ENCODE data around the gene DIDO1.
"Not testable (repeated sequence)": the region's sequence is repeated elsewhere in the genome, so short reads cannot be mapped to it uniquely, and the experiment has no call there.

The DIDO1 gene

DNA sequence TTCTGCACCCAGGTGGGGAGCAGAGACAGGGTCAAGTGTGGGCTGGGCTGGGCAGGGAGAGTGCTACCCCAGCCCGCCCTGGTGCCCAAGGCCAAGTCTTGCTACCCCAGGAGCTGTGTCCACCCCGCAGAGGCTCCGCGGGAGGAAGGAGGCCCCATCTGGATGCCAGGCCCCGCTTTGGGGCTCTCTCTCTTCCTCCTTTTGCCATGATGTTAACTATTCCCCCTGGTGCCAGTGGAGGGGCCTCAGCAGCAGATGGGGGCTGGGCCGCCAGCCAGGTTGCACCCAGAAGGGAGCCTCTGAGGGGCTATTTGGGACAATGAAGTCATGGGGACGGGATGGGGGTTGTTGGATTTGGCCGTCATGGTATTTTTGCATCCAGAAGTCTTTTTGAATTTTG is 35.5 kb upstream of the DIDO1 start:
- 94% methylated on average over 8 of the region's 8 CpGs for WGBS
- Histone ChIP-seq H3K27me3 (ENCODE audit: insufficient read depth, low read length) (no peaks in the 10 kb centered on the region), H3K4me1 (ENCODE audit: insufficient read depth, low read length) (no peaks in the 10 kb centered on the region), H3K27ac (ENCODE audit: low read depth, low read length) (no peak overlapping the region), H3K4me3 (ENCODE audit: low read length) (no peak overlapping the region), H3K36me3 (ENCODE audit: insufficient read depth, low read length) (peaks cover 21% of the 10 kb centered on the region), H3K9me3 (ENCODE audit: insufficient read depth, low read depth, low read length) (no peaks in the 10 kb centered on the region), H3K9ac (ENCODE audit: low read depth, low read length) (no peak overlapping the region)

DNA sequence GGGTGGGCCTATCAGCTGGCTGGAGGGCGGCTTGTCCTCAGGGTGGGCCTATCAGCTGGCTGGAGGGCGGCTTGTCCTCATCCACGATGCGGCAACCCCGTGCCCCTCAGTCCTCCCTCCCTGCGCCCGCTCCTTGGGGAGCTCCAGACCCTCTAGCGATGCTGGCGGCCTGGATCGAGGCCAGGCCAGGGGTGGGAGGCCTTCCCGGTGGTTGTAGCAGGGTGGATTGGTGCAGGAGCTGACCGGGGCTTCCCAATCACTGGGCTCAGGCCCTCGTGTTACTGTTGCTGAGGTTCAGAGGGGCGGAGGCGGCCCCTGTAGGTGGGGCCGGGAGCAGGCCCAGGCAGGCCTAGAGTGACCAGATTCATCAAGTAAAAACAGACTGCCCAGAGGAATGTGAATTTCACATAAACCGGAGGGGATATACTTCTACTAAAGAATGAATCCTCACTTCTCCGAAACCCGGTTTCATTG is 35.0 kb upstream of the DIDO1 start:
- peaks cover 21% of the 10 kb centered on the region for H3K36me3 ChIP-seq (ENCODE audit: insufficient read depth, low read length)
- no peak overlapping the region for H3K4me3 ChIP-seq (ENCODE audit: low read length)
- H3K9ac ChIP-seq (ENCODE audit: low read depth, low read length) = no peak overlapping the region; the same call in 1 of the 2 replicates
- no peaks in the 10 kb centered on the region for H3K27me3 ChIP-seq (ENCODE audit: insufficient read depth, low read length)
- no peaks in the 10 kb centered on the region for H3K4me1 ChIP-seq (ENCODE audit: insufficient read depth, low read length)
- no peak overlapping the region for H3K27ac ChIP-seq (ENCODE audit: low read depth, low read length)
- H3K9me3 ChIP-seq (ENCODE audit: insufficient read depth, low read depth, low read length) = no peaks in the 10 kb centered on the region
- WGBS = 87% methylated on average over 19 of the region's 19 CpGs

DNA sequence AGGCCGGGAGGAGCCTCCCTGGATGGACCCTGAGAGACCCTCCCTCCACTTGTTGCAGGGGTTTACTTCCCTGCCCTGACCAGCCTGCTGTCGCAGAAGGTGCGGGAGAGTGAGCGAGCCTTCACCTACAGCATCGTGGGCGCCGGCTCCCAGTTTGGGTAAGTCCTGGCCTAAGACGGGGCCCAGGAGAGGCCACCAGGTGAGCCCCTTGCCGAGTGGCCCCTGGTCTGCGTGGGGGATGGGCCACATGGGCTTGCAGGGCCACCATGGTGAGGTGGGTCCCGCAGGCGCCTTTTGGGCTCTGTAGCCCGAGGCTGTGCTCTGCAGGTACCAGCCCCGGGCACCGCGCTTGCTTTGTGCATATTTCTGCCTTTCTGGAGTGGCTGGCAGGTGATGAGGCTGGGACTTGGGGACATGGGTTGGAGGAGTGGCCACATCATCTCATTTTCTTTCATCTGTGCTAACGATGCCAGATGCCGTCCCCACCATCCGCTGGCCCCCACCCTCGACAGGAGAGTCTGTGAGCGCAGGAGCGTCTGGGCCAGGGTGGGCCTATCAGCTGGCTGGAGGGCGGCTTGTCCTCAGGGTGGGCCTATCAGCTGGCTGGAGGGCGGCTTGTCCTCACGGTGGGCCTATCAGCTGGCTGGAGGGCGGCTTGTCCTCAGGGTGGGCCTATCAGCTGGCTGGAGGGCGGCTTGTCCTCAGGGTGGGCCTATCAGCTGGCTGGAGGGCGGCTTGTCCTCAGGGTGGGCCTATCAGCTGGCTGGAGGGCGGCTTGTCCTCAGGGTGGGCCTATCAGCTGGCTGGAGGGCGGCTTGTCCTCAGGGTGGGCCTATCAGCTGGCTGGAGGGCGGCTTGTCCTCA is 34.4 kb upstream of the DIDO1 start:
- H3K9me3 ChIP-seq (ENCODE audit: insufficient read depth, low read depth, low read length); H3K27me3 ChIP-seq (ENCODE audit: insufficient read depth, low read length); H3K4me3 ChIP-seq (ENCODE audit: low read length); H3K9ac ChIP-seq (ENCODE audit: low read depth, low read length); H3K4me1 ChIP-seq (ENCODE audit: insufficient read depth, low read length); H3K27ac ChIP-seq (ENCODE audit: low read depth, low read length): not testable (repeated sequence)
- peaks cover 19% of the 10 kb centered on the region for H3K36me3 ChIP-seq (ENCODE audit: insufficient read depth, low read length)
- WGBS = 92% methylated on average over 22 of the region's 31 CpGs

DNA sequence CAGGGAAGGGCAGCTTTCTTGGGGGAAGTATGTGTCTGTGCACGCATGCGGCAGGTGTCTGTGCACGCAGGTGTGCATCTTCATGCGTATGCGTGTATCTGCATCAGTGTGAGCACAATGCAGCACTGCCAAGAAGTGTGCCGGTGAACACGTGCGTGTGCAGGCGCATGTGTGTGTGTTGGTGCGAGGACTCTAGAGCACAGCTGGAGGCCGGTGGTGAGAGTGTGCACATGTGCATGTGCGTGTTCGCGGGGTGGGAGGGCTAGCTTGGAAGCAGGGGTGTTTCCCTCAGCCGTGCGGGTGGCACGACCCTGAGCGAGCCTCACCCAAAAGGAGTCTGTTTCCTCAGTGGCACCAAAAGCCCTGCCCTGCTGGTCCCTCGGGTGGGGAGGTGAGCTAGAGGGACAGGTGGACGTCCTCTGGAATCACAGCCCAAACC is 33.7 kb upstream of the DIDO1 start:
- no peak overlapping the region for H3K4me3 ChIP-seq (ENCODE audit: low read length)
- no peaks in the 10 kb centered on the region for H3K4me1 ChIP-seq (ENCODE audit: insufficient read depth, low read length)
- H3K9me3 ChIP-seq (ENCODE audit: insufficient read depth, low read depth, low read length) = no peaks in the 10 kb centered on the region
- H3K36me3 ChIP-seq (ENCODE audit: insufficient read depth, low read length) = peaks cover 18% of the 10 kb centered on the region
- H3K27ac ChIP-seq (ENCODE audit: low read depth, low read length) = no peak overlapping the region
- no peaks in the 10 kb centered on the region for H3K27me3 ChIP-seq (ENCODE audit: insufficient read depth, low read length)
- H3K9ac ChIP-seq (ENCODE audit: low read depth, low read length) = no peak overlapping the region
- 95% methylated on average over 20 of the region's 20 CpGs for WGBS

DNA sequence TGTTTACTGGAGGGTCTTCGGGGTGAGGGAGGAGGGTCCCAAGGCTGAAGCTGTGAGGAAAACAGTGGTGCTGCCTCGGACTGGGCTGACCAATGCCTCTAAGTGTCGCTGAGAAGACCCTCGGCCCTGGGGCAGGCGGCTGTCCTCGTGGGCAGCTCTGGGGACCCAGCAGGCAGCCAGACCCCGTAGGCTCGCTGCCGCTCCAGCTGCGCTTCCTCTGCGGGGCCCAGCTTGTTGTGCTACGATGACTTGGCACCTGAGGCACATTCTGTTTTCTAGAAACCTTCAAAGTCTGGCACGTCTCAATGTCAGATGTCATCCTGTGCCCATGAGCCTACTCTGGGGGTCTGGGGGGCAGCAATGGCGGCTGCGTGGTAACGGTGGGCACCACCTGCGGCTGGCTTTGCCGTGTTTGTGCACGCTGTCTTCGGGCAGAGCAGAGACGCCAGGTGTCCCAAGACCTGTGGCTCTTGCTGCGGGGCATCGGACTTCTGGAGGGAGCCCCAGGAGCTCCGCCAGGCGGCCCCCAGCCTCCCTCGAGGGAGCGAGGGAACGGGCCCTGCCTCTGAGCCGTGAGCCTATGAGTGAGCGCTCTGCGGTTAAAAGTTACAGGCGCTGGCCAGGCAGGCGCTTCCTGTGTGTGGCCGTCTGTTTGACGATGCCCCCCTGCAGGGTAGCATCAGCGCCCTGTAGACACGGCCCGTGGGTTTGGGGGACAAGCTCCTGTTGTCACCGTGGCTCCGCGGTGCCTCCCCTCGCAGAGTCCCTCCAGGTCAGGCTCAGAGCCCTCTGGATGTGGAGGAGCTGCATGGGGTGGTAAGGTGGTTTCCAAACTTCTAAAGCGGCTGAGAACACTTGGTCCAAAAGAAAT is 33.0 kb upstream of the DIDO1 start:
- no peak overlapping the region for H3K27ac ChIP-seq (ENCODE audit: low read depth, low read length)
- H3K36me3 ChIP-seq (ENCODE audit: insufficient read depth, low read length) = peaks cover 16% of the 10 kb centered on the region
- no peaks in the 10 kb centered on the region for H3K4me1 ChIP-seq (ENCODE audit: insufficient read depth, low read length)
- H3K9ac ChIP-seq (ENCODE audit: low read depth, low read length) = no peak overlapping the region
- no peaks in the 10 kb centered on the region for H3K27me3 ChIP-seq (ENCODE audit: insufficient read depth, low read length)
- H3K4me3 ChIP-seq (ENCODE audit: low read length) = no peak overlapping the region
- WGBS = 90% methylated on average over 43 of the region's 43 CpGs
- no peaks in the 10 kb centered on the region for H3K9me3 ChIP-seq (ENCODE audit: insufficient read depth, low read depth, low read length)

DNA sequence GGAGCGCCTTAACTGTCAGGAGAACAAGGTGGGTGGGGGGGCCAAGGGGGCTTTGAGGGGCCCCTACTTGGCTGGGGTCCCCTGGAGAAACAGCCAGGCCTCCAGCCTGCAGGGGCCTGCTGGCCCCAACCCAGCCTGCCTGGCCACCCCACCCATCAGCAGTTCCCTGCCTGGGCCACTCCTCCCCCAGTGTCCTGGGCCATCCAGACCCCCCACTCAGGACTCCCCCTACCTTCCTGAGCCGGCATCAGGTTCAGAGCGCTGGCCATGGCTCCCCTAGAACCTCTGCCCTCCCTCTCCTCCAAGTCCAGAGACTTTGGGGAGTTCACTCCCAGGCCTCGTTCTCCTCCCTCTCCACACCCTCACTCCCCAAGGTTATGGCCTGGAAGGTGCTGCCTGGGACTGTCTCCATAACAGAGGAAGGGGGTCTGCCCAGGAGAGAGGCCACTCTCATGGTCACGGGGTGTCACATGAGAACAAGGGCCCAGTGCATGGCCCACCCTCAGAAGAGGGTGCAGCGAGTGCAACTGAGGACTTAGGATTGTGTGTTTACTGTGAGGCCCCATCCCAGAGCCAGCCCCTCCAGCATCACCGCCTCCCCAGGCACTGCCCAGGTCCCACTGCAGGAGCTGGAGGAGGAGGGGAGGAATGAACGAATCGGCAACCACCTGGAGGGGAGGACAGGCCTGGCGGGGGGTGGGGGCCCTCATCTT is 32.2 kb upstream of the DIDO1 start:
- Histone ChIP-seq H3K27ac (ENCODE audit: low read depth, low read length) (no peak overlapping the region), H3K4me3 (ENCODE audit: low read length) (no peak overlapping the region), H3K4me1 (ENCODE audit: insufficient read depth, low read length) (peaks cover 2% of the 10 kb centered on the region), H3K9ac (ENCODE audit: low read depth, low read length) (no peak overlapping the region), H3K9me3 (ENCODE audit: insufficient read depth, low read depth, low read length) (no peaks in the 10 kb centered on the region), H3K36me3 (ENCODE audit: insufficient read depth, low read length) (peaks cover 15% of the 10 kb centered on the region), H3K27me3 (ENCODE audit: insufficient read depth, low read length) (no peaks in the 10 kb centered on the region)
- WGBS = 89% methylated on average over 10 of the region's 10 CpGs

DNA sequence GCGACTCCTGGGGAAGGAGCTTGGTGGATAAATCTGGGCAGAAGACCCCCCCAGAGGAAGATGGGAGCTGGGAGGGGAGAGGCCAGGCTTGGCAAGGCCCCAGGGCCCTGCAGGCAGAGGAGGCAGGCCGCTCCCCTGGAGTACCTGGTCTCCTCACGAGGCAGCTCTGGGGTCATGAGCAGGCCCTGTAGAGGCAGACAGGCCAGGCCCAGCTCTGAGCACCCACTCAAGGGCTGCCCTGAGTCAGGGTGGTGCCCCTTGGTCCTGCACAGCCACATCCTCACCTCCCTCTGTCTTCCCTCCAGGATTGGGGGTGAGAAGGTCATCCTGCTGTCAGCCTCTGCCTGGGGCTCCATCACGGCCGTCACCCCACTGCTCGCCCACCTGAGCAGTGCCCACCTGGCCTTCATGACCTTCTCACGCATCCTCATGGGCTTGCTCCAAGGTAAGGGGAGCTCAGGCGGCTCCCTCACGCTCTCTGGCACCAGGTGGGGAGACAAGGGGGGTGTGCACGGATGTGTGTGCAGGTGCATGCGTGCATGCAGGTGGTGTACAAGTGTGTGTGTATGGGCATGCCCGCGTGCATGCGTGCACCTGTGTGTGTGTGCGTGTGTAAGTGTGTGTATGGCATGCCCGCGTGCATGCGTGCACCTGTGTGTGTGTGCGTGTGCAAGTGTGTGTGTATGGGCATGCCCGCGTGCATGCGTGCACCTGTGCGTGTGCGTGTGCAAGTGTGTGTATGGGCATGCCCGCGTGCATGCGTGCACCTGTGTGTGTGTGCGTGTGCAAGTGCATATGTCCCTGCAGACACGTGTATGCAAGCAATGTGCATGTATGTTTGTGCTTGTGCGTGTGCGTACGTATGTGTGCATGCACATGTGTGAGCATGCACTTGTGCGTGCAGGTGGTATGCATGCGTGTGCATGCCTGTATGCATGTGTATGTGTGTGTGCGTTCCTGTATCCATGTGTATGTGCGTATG is 31.1 kb upstream of the DIDO1 start:
- no peak overlapping the region for H3K27ac ChIP-seq (ENCODE audit: low read depth, low read length)
- H3K9me3 ChIP-seq (ENCODE audit: insufficient read depth, low read depth, low read length) = no peaks in the 10 kb centered on the region
- H3K4me1 ChIP-seq (ENCODE audit: insufficient read depth, low read length) = peaks cover 8% of the 10 kb centered on the region
- WGBS = 94% methylated on average over 36 of the region's 36 CpGs
- peaks cover 10% of the 10 kb centered on the region; the same call in 1 of the 2 replicates for H3K36me3 ChIP-seq (ENCODE audit: insufficient read depth, low read length)
- H3K4me3 ChIP-seq (ENCODE audit: low read length) = no peak overlapping the region
- H3K27me3 ChIP-seq (ENCODE audit: insufficient read depth, low read length) = no peaks in the 10 kb centered on the region
- no peak overlapping the region for H3K9ac ChIP-seq (ENCODE audit: low read depth, low read length)

DNA sequence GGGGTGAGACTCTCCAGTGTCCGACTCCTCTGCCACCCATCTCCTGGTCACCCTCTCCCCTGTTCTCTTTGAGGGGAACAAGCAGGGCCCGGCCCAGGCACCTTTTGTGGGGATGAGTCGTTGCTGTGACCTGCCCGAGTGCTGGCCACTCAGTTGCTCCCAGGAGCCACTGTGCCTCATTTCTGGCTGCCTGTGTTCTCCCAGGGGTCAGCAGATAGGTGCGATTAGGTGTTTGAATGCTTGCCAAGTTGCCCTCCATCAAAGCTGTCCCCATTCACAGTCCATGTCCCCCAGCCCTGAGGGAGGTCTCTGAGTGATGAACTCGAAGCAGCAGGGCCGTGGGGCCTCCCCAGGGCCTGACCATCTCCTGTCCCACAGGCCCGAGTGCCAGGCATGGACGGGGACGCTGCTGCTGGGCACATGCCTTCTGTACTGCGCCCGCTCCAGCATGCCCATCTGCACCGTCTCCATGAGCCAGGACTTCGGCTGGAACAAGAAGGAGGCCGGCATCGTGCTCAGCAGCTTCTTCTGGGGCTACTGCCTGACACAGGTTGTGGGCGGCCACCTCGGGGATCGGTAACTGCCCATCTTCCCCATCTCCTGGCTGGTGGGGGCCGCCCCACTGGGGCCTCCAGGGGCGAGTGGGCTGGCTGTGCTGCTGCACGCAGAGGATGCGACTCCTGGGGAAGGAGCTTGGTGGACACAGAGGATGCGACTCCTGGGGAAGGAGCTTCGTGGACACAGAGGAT is 30.3 kb upstream of the DIDO1 start:
- peaks cover 8% of the 10 kb centered on the region; the same call in 1 of the 2 replicates for H3K36me3 ChIP-seq (ENCODE audit: insufficient read depth, low read length)
- H3K9ac ChIP-seq (ENCODE audit: low read depth, low read length) = no peak overlapping the region
- 91% methylated on average over 25 of the region's 25 CpGs for WGBS
- H3K9me3 ChIP-seq (ENCODE audit: insufficient read depth, low read depth, low read length) = no peaks in the 10 kb centered on the region
- no peak overlapping the region for H3K27ac ChIP-seq (ENCODE audit: low read depth, low read length)
- peaks cover 8% of the 10 kb centered on the region for H3K4me1 ChIP-seq (ENCODE audit: insufficient read depth, low read length)
- H3K27me3 ChIP-seq (ENCODE audit: insufficient read depth, low read length) = no peaks in the 10 kb centered on the region
- H3K4me3 ChIP-seq (ENCODE audit: low read length) = no peak overlapping the region

DNA sequence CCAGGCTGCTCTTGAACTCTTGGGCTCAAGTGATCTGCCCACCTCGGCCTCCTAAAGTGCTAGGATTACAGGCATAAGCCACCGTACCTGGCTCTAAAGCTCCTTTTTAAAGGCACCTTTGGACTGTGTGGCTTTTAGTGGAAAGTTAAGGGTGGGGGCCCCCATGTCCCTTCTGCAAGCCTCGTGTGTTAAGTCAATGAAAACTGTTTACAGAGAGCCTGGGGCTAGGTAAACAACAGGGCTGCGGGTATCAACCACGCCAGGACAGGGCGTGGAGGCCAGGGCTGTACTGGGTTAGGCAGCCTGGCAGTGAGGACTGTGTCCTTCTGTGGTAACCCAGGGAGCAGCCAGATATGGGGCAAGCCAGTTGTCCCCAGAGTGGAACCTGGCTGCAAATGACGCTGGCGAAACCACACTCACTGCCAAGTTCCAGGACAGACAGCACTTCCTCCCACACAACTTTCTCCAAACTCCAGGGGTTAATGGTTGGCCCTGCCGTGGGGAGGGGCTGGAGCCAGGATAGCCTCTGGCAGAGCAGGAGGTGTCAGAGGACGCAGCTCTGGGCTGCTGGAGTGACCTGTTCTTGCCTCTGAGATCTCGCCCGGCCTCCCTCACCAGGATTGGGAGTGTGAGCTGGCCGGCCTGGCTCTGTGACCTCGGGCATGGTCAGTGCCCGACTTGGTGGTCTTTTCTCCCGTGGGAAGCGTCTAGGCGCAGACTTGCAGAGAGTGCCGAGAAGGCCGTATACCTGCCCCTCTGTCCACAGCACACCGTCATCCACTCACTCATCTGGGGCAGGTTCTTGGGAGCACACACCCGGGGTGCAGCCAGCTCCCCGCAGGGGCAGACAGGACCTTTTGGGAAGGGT is 29.4 kb upstream of the DIDO1 start:
- no peak overlapping the region for H3K9ac ChIP-seq (ENCODE audit: low read depth, low read length)
- H3K36me3 ChIP-seq (ENCODE audit: insufficient read depth, low read length) = peaks cover 8% of the 10 kb centered on the region; the same call in 1 of the 2 replicates
- no peak overlapping the region for H3K4me3 ChIP-seq (ENCODE audit: low read length)
- H3K4me1 ChIP-seq (ENCODE audit: insufficient read depth, low read length) = peaks cover 8% of the 10 kb centered on the region
- no peaks in the 10 kb centered on the region for H3K27me3 ChIP-seq (ENCODE audit: insufficient read depth, low read length)
- WGBS = 77% methylated on average over 23 of the region's 23 CpGs
- H3K9me3 ChIP-seq (ENCODE audit: insufficient read depth, low read depth, low read length) = no peaks in the 10 kb centered on the region
- H3K27ac ChIP-seq (ENCODE audit: low read depth, low read length) = no peak overlapping the region
